PFSK-1 (cell line): ENCODE data around the gene CYTH1.

Source experiments
- FOXP2 ChIP-seq: optimal IDR thresholded peaks from 2 replicates; pipeline ENCODE3; 2011; ENCODE audit warnings: borderline replicate concordance, control low read depth, inconsistent platforms; ENCODE audit not compliant: insufficient read depth; ENCODE audit errors: extremely low read length, extremely low read depth
- POLR2AphosphoS5 ChIP-seq: IDR thresholded peaks from 2 replicates; pipeline ENCODE4 v1.6.1; 2012; ENCODE audit warnings: low read depth, mild to moderate bottlenecking, control low read depth, low read length, moderate library complexity
- SIN3A ChIP-seq: IDR thresholded peaks from 2 replicates; pipeline ENCODE4 v1.6.1; 2012; ENCODE audit warnings: mild to moderate bottlenecking, low read length, moderate library complexity, borderline replicate concordance; ENCODE audit not compliant: insufficient read depth
- TAF1 ChIP-seq: IDR thresholded peaks from 2 replicates; pipeline ENCODE4 v1.6.1; 2012; ENCODE audit warnings: low read length, control low read depth, borderline replicate concordance; ENCODE audit not compliant: insufficient read depth
- TF ChIP-seq, protein P1 (sequence below), 2 experiments: IDR thresholded peaks; 2 replicates each; pipeline versions ENCODE4 v1.6.1 to v1.8.0; 2011 to 2012; ENCODE audit warnings: low read depth in 2 of 2, low read length in 2 of 2, control low read depth in 1 of 2, inconsistent platforms in 1 of 2, mild to moderate bottlenecking in 1 of 2, moderate library complexity in 1 of 2; ENCODE audit not compliant: insufficient read depth in 1 of 2

CYTH1 gene

DNA sequence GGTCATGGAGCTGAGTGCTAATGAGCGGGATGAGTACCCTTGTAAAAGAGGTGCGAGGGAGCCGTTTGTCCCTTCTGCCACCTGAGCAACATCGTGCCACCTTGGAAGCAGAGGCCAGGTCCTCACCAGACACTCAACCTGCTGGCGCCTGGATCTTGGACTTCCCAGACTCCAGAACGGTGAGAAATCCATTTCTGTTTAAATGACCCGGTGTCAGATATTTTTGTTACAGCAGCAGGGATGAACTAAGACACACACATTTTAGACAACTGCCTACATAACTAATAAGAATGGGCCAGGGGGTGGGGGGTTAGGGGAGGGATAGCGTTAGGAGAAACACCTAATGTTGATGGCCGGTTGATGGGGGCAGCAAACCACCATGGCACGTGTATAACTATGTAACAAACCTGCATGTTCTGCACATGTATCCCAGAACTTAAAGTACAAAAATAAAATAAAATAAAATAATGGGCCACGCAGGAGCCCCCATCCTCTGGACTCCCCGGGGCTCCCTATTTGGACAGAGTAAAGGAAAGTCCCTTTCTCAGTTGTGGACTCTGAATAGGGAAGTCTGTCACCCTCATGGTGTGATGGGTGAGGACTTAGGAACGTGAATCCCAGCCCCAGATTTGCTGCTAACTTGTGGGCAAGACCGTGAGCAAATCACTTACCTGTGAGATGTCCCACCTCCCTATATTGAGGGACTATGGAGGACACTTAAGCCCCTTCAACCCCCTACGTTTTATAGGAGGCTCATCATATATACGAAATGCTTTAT lies 144.2 kb downstream of the CYTH1 start:
- no peak for TF ChIP-seq SIN3A
- no peak for TF ChIP-seq TAF1
- TF ChIP-seq FOXP2: no peak
- TF ChIP-seq, protein P1, sequence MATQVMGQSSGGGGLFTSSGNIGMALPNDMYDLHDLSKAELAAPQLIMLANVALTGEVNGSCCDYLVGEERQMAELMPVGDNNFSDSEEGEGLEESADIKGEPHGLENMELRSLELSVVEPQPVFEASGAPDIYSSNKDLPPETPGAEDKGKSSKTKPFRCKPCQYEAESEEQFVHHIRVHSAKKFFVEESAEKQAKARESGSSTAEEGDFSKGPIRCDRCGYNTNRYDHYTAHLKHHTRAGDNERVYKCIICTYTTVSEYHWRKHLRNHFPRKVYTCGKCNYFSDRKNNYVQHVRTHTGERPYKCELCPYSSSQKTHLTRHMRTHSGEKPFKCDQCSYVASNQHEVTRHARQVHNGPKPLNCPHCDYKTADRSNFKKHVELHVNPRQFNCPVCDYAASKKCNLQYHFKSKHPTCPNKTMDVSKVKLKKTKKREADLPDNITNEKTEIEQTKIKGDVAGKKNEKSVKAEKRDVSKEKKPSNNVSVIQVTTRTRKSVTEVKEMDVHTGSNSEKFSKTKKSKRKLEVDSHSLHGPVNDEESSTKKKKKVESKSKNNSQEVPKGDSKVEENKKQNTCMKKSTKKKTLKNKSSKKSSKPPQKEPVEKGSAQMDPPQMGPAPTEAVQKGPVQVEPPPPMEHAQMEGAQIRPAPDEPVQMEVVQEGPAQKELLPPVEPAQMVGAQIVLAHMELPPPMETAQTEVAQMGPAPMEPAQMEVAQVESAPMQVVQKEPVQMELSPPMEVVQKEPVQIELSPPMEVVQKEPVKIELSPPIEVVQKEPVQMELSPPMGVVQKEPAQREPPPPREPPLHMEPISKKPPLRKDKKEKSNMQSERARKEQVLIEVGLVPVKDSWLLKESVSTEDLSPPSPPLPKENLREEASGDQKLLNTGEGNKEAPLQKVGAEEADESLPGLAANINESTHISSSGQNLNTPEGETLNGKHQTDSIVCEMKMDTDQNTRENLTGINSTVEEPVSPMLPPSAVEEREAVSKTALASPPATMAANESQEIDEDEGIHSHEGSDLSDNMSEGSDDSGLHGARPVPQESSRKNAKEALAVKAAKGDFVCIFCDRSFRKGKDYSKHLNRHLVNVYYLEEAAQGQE (IDR thresholded peaks at IDR 0.05; ENCODE audit: insufficient read depth in 1 of 2, low read depth in 2 of 2, low read length in 2 of 2): no peak
- no peak for TF ChIP-seq POLR2AphosphoS5

DNA sequence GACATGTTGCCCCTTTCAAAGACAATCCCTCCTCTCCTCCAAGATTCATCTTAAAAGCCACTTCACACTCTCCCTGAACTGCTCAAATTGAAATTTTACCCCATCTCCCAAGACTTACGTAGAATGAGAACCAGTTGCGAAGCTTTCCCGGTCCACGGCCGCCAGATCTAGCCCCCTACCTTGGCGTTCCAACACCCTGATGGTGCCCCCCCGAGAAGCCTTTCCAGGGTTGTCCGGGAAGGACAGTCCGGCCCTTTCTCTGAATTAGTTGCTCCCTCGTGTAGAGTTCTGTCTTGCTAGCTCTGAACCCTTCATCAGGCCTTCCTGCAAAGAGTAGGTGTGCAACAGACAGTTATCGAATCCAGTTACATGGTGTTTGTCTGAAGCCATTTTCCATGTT lies 144.9 kb downstream of the CYTH1 start:
- no peak for TF ChIP-seq POLR2AphosphoS5
- TF ChIP-seq FOXP2: no peak
- TF ChIP-seq TAF1: no peak
- TF ChIP-seq SIN3A: no peak
- TF ChIP-seq, protein P1 (IDR thresholded peaks at IDR 0.05; ENCODE audit: insufficient read depth in 1 of 2, low read depth in 2 of 2, low read length in 2 of 2): no peak

DNA sequence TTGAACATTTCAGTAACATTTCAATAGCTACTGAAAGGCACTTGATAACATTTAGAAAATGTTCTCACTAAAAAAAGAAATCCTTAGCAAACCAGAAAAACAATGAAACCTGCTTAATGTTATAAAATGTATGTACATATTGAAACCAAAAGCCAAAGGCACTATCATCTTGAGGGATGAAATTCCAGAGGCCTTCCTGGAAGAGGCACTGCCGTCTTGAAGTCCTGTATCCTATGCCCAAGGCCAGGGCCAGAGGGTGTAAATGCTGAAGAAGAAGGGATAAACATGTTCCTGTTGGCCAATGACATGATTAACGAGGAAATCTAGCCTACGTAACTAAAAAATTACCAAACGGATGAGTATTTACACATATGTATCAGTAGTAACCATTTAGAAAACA lies 147.9 kb downstream of the CYTH1 start:
- TF ChIP-seq TAF1 (no peak), POLR2AphosphoS5 (no peak), FOXP2 (no peak), SIN3A (no peak)
- TF ChIP-seq, protein P1 (IDR thresholded peaks at IDR 0.05; ENCODE audit: insufficient read depth in 1 of 2, low read depth in 2 of 2, low read length in 2 of 2): no peak

DNA sequence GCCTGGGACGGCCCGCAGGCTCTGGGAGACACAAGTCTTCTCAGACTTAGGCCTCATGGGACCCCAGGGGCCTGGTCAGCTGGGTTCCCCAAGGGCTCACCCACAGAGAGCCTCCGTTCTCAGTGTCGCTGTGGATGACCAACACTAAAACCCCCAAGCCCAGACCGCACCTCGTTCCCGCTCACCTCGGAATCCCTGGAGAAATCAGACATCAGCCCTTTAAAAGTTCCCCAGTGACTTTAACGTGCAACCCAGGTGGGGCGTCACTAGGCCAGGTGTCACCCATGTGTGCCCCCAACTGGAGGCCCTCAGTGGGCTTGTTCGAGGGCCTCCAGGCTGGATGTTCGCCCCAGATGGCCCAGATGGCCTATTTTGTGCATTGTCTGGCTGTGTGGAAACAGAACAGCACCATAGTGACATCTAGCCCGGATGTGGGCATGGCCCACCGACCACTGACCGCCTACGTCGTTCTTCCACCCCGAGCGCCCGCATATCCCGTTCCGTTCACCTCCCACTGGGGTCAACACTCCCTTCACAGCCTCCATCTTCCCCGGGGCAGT lies 152.6 kb downstream of the CYTH1 start:
- TF ChIP-seq SIN3A (no peak), TAF1 (no peak), FOXP2 (no peak), POLR2AphosphoS5 (no peak)
- TF ChIP-seq, protein P1 (IDR thresholded peaks at IDR 0.05; ENCODE audit: insufficient read depth in 1 of 2, low read depth in 2 of 2, low read length in 2 of 2): no peak
